LNCAP (cell line): ENCODE measurements around the gene LAMA5.

Source experiments
- TF ChIP-seq, protein P1 (sequence below): fragments of 450-650 bp; IDR thresholded peaks from 2 replicates; pipeline ENCODE4 v1.5.1; 2017; ENCODE audit warnings: mild to moderate bottlenecking

Gene LAMA5

DNA sequence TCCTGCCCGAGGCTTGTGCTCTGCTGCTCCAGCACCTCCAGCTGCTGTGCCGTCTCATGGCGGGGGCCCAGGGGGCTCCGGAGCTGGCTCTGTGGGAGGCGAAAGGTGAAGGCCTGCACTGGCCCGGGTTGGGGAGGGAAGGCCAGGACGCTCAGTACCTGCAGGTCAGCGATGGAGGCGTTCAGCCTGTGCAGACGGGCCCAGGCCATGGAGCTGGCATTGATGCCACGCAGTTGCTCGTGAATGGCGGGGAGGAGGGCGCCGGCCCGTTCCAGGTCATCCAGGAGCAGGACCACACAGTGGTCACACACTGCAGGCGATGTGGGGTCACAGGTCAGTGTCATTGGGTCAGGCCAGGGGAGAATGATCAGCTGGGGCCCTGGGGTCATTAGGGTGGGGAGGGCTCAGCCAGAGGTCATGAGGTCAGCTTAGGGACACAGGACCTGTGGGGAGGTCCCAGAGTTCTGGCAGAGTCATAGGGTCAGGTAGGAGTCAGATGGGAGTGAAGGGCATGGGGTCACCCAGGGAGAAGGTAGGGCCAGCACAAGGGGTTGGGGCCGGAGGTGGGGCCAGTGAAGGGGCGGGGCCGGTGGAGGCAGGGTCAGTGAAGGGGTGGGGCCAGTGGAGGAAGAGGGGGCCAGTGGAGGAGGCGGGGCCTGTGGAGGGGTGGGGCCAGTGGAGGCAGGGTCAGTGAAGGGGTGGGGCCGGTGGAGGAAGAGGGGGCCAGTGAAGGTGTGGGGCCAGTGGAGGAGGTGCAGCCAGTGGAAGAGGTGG, 46.3 kb downstream of the LAMA5 start:
- TF ChIP-seq, protein P1, sequence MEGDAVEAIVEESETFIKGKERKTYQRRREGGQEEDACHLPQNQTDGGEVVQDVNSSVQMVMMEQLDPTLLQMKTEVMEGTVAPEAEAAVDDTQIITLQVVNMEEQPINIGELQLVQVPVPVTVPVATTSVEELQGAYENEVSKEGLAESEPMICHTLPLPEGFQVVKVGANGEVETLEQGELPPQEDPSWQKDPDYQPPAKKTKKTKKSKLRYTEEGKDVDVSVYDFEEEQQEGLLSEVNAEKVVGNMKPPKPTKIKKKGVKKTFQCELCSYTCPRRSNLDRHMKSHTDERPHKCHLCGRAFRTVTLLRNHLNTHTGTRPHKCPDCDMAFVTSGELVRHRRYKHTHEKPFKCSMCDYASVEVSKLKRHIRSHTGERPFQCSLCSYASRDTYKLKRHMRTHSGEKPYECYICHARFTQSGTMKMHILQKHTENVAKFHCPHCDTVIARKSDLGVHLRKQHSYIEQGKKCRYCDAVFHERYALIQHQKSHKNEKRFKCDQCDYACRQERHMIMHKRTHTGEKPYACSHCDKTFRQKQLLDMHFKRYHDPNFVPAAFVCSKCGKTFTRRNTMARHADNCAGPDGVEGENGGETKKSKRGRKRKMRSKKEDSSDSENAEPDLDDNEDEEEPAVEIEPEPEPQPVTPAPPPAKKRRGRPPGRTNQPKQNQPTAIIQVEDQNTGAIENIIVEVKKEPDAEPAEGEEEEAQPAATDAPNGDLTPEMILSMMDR: no peak

DNA sequence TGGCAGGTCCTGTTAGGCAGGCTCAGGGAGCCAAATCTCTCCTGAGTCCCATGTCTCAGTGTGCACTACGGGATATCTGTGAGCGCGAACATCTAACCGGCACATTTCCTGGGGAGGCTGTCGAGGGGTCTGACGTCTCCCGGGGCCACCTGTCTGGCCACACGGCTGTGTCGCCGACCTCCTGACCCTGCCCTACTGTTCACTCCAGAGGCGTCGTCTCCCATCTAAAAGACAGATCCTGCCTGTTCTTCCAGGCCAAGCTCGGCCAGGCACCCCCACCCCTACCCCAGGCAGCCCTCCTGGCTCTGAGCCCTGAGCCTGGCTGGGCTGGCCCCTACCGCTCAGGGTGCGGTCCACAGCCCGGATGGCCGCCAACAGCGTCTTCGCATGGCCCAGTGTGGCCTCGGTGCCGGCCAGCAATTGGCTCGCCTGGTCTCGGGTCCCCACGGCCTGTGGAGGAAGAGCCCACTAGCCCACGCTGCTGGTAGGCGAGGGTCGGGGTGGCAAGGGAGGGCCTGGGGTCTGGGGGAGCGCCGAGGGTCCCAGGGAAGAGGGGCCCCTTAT, 47.7 kb downstream of the LAMA5 start:
- TF ChIP-seq, protein P1: no peak

DNA sequence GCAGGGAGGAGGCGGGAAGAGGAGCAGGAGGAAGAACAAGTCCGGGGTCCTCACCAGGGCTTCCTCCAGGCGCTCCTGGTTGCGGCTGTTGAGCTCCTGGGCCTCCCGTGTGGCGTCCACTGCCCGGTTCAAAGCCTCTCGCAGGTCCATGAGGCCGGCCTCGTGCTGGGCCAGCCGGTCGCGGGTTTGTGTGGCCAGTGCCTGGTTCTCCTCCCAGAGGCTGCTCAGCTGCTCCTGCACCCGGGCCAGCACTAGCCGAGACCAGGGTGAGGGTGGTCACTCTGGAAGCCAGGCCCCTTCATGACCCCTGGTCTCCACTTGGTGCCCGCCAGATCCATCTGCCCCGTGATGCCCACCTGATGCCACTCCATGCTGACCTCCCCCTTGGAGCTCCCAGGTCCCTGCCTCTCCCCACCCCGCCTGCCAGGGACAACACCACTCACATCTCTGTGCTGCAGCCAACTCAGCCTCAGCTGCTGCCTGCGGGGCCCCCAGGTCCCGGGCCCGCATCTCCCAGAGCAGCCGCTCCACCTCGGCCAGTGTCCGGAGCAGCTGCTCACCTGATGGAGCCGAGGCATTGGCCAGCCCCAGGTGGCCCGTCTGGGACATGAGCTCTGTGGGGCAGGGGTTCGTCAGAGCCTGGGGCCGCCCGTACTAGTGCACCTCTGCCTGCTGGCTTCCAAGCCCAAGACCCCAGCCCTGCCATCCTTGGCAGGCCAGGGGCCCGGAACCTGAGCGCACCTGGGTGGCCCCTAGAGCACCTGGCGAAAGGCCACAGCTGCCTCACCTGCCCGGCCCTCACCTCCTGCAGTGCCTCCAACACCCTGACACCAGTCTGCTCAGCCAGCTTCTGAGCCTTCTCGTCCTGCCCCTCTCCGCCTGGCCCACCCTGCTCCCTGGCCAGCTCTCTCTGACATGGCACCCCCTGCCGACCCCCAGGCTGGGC, 48.4 kb downstream of the LAMA5 start:
- TF ChIP-seq, protein P1: no peak

DNA sequence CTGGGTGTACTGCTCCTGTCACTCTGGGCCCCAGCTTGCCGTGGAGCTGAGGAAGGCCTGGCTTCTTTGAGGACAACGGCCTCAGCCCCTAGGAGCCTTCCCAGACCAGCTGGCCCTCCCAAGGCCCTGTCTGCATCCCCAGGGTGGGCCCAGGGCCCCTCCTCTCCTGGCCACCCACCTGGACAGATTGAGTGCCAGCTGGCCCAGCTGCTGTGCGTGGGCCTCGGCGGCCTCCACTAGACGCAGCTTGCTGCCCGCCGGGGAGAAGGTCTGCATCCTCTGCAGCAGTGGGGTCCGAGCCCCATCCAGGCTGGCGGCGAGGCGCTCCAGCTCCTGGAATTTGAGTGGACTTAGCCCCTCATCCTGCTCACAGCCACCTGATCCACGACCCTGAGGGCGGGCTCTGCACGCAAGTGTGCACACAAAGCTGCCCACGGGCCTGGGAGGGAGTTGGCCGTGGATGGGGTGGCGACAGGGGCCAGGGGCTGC, 49.9 kb downstream of the LAMA5 start:
- TF ChIP-seq, protein P1: no peak

DNA sequence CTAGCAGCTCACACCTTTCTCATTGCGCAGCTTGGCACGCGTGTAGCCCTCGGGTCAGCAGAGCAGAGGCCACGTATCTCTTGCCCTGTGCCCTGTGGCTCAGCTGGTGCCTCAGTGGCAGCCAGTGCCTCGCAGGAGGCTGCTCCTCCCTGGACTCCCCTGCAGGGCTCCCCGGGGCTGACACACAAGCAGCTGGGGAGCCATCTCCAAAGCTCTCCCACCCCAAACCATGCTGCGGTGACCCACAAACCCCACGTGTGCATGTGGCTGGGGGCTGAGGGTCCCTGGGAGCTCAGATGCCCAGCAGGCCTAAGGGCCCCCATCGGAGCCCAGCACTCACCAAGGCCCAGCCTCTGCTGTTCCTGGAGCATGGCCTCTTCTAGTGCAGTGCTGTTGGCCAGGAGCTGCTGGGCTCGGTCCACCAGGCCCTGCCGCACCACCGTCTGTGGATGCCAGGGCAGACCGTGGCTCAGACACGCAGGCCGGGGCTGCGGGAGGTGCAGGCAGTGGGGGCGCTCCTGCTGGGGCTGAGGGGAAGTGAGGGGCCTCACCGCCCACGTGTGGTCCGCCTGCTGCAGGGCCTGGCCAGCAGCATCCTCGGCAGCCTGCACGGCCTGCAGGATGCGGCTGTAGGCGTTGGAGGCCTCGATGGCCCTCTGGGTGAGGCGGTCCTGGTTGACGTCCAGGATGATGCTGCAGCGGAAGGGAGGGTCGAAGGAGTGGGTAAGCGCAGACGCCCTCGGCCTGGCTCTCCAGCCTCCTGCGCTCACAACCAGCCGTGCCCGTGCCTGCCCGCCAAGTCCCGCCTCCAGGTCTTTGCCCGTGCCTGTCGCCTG, 50.6 kb downstream of the LAMA5 start:
- TF ChIP-seq, protein P1: no peak

DNA sequence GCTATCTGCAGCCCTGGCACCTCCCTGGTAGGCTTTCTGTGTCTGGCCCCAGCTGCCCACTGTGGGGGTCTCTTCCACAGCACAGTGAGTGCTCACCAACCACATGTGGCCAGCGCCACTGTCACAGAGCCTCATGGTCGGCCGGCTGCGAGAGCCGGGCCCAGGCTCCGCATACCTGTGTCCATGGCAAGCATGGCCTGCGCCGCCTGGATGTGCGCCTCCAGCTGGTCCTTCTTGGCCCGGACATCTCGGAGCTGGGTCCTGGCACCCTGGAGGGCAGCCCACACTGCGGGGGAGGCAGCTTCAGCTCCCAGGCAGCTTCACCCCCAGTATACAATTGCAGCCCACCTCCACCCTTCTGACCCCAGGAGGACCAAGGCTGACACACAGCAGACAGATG, 51.3 kb downstream of the LAMA5 start:
- TF ChIP-seq, protein P1: no peak
